Measurements from ENCODE around the gene EDEM1.
"Not testable (repeated sequence)": the region's sequence is repeated elsewhere in the genome, so short reads cannot be mapped to it uniquely, and the experiment has no call there.

The EDEM1 gene

GRCh38 chr3:5153074-5153473 lies 34.4 kb upstream of the EDEM1 start:
- Histone ChIP-seq H3K36me3 (ENCODE audit: insufficient read depth, low read length) (no peaks in the 10 kb centered on the region), H3K9me3 (ENCODE audit: low read length) (no peaks in the 10 kb centered on the region)

GRCh38 chr3:5155241-5155640 lies 32.3 kb upstream of the EDEM1 start:
- no peak overlapping the region for H3K27ac ChIP-seq (ENCODE audit: low read depth, low read length)
- no peaks in the 10 kb centered on the region for H3K4me1 ChIP-seq (ENCODE audit: insufficient read depth, low read length)
- H3K9ac ChIP-seq (ENCODE audit: low read length): no peak overlapping the region
- no peak overlapping the region for H3K4me3 ChIP-seq (ENCODE audit: low read depth in 1 of 2, low read length in 2 of 2)
- H3K27me3 ChIP-seq (ENCODE audit: control insufficient read depth in 1 of 2, insufficient read depth in 2 of 2, low read length in 2 of 2): no peaks in the 10 kb centered on the region
- no peaks in the 10 kb centered on the region for H3K9me3 ChIP-seq (ENCODE audit: low read length)
- H3K36me3 ChIP-seq (ENCODE audit: insufficient read depth, low read length): no peaks in the 10 kb centered on the region

More at GRCh38 chr3:5153074-5153473, 34.4 kb upstream of the EDEM1 start:
- Histone ChIP-seq H3K27ac (ENCODE audit: low read depth, low read length) (no peak overlapping the region), H3K27me3 (ENCODE audit: control insufficient read depth in 1 of 2, insufficient read depth in 2 of 2, low read length in 2 of 2) (no peaks in the 10 kb centered on the region), H3K9ac (ENCODE audit: low read length) (no peak overlapping the region), H3K4me1 (ENCODE audit: insufficient read depth, low read length) (no peaks in the 10 kb centered on the region), H3K4me3 (ENCODE audit: low read depth in 1 of 2, low read length in 2 of 2) (no peak overlapping the region)

DNA sequence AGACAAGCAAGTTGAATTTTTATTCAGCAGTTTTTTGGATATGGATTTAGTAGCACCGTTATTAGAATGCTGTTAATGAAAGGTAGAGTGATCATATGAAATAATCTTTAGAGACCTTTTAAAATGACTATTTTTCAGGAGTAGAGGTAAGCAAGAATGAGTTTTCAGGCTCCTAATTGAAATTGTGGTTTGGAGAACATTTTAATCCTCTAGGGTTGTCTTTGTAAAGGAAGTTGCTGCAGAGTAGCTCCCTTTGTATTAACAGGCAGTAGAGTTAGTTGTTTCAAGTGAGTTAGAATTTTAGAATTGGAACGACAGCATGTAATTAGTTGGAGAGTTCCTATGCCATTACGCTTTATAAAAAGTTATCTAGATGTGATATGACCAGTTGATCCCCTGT lies 27.2 kb upstream of the EDEM1 start:
- Histone ChIP-seq H3K4me1 (ENCODE audit: insufficient read depth, low read length) (peaks cover 17% of the 10 kb centered on the region), H3K9ac (ENCODE audit: low read length) (no peak overlapping the region), H3K27me3 (ENCODE audit: control insufficient read depth in 1 of 2, insufficient read depth in 2 of 2, low read length in 2 of 2) (no peaks in the 10 kb centered on the region), H3K9me3 (ENCODE audit: low read length) (no peaks in the 10 kb centered on the region), H3K4me3 (ENCODE audit: low read depth in 1 of 2, low read length in 2 of 2) (no peak overlapping the region), H3K36me3 (ENCODE audit: insufficient read depth, low read length) (no peaks in the 10 kb centered on the region), H3K27ac (ENCODE audit: low read depth, low read length) (no peak overlapping the region)

DNA sequence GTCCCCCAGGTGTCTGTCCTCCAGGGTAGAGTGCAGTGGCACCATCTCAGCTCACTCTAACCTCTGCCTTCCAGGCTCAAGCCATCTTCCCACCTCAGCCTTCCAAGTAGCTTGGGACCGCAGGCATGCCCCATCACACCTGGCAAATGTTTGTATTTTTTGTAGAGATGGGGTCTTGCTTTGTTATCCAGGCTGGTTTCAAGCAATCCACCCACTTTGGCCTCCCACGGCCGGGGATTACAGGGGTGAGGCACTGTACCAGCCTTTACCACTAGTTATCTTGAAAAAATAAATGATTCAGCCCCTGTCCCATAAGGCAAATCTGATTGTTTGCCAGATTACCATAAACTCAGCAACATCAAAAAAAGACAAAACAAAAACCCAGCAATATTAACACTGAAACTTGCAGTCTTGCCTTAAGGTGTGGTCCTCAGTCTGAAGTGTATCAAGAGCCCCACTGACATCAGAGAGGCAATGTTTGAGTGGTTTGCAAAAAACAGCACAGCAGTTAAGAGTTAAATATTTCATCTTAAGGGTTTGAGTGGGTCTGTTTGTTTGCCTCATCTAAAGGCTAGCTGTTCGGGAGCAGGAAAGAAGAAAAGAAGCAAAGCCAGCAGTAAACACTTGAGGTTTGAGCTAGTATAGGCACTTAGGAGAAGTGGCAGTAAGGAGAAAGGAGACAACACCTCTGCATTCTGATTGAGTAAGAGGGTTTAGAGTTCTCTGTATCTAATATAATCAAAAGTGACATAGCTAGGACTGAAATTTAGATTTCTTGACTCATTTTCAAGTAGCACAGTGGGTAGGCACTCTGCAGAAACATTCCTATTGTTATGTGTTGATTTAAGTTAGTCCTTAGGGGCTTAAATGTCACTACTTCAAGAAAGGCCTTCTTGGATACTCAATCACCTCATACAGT lies 26.3 kb upstream of the EDEM1 start:
- no peaks in the 10 kb centered on the region for H3K36me3 ChIP-seq (ENCODE audit: insufficient read depth, low read length)
- no peaks in the 10 kb centered on the region for H3K9me3 ChIP-seq (ENCODE audit: low read length)
- H3K9ac ChIP-seq (ENCODE audit: low read length): no peak overlapping the region
- no peak overlapping the region for H3K4me3 ChIP-seq (ENCODE audit: low read depth in 1 of 2, low read length in 2 of 2)
- H3K27ac ChIP-seq (ENCODE audit: low read depth, low read length): no peak overlapping the region
- H3K4me1 ChIP-seq (ENCODE audit: insufficient read depth, low read length): peaks cover 17% of the 10 kb centered on the region
- no peaks in the 10 kb centered on the region for H3K27me3 ChIP-seq (ENCODE audit: control insufficient read depth in 1 of 2, insufficient read depth in 2 of 2, low read length in 2 of 2)

GRCh38 chr3:5162102-5162501 lies 25.4 kb upstream of the EDEM1 start:
- H3K27me3 ChIP-seq (ENCODE audit: control insufficient read depth in 1 of 2, insufficient read depth in 2 of 2, low read length in 2 of 2): no peaks in the 10 kb centered on the region
- H3K4me1 ChIP-seq (ENCODE audit: insufficient read depth, low read length): peaks cover 17% of the 10 kb centered on the region
- no peak overlapping the region for H3K27ac ChIP-seq (ENCODE audit: low read depth, low read length)

GRCh38 chr3:5165698-5166097 lies 21.8 kb upstream of the EDEM1 start:
- no peaks in the 10 kb centered on the region for H3K27me3 ChIP-seq (ENCODE audit: control insufficient read depth in 1 of 2, insufficient read depth in 2 of 2, low read length in 2 of 2)
- no peaks in the 10 kb centered on the region for H3K9me3 ChIP-seq (ENCODE audit: low read length)
- H3K36me3 ChIP-seq (ENCODE audit: insufficient read depth, low read length): no peaks in the 10 kb centered on the region
- no peak overlapping the region for H3K27ac ChIP-seq (ENCODE audit: low read depth, low read length)
- H3K4me1 ChIP-seq (ENCODE audit: insufficient read depth, low read length): peaks cover 20% of the 10 kb centered on the region
- H3K9ac ChIP-seq (ENCODE audit: low read length): no peak overlapping the region
- no peak overlapping the region for H3K4me3 ChIP-seq (ENCODE audit: low read depth in 1 of 2, low read length in 2 of 2)

More at GRCh38 chr3:5162102-5162501, 25.4 kb upstream of the EDEM1 start:
- H3K9me3 ChIP-seq (ENCODE audit: low read length): no peaks in the 10 kb centered on the region
- no peaks in the 10 kb centered on the region for H3K36me3 ChIP-seq (ENCODE audit: insufficient read depth, low read length)
- no peak overlapping the region for H3K4me3 ChIP-seq (ENCODE audit: low read depth in 1 of 2, low read length in 2 of 2)
- no peak overlapping the region for H3K9ac ChIP-seq (ENCODE audit: low read length)

GRCh38 chr3:5166846-5167245 lies 20.7 kb upstream of the EDEM1 start:
- Histone ChIP-seq H3K27ac (ENCODE audit: low read depth, low read length) (no peak overlapping the region), H3K4me1 (ENCODE audit: insufficient read depth, low read length) (peaks cover 8% of the 10 kb centered on the region), H3K9me3 (ENCODE audit: low read length) (no peaks in the 10 kb centered on the region), H3K36me3 (ENCODE audit: insufficient read depth, low read length) (peaks cover 8% of the 10 kb centered on the region), H3K27me3 (ENCODE audit: control insufficient read depth in 1 of 2, insufficient read depth in 2 of 2, low read length in 2 of 2) (no peaks in the 10 kb centered on the region), H3K9ac (ENCODE audit: low read length) (no peak overlapping the region), H3K4me3 (ENCODE audit: low read depth in 1 of 2, low read length in 2 of 2) (no peak overlapping the region)

DNA sequence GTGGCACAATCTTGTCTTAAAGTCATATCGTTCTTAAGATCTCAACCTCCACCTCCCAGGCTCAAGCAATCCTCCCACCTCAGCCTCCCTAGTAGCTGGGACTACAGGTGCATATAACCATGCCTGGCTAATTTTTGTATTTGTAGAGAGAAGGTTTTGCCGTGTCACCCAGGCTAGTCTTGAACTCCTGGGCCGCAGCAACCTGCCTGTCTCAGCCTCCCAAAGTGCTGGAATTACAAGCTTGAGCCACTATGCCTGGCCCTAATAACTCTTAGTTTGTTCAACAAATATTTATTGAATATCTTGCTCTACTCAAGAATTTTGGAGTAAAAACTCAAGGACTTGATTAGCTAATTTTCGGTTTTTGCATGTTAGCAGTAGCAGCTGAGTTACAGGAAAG lies 19.4 kb upstream of the EDEM1 start:
- Histone ChIP-seq H3K9me3 (ENCODE audit: low read length) (no peaks in the 10 kb centered on the region), H3K27ac (ENCODE audit: low read depth, low read length) (no peak overlapping the region), H3K9ac (ENCODE audit: low read length) (no peak overlapping the region), H3K4me3 (ENCODE audit: low read depth in 1 of 2, low read length in 2 of 2) (no peak overlapping the region), H3K27me3 (ENCODE audit: control insufficient read depth in 1 of 2, insufficient read depth in 2 of 2, low read length in 2 of 2) (no peaks in the 10 kb centered on the region), H3K4me1 (ENCODE audit: insufficient read depth, low read length) (peaks cover 4% of the 10 kb centered on the region), H3K36me3 (ENCODE audit: insufficient read depth, low read length) (peaks cover 17% of the 10 kb centered on the region)

- Histone ChIP-seq H3K9ac (ENCODE audit: low read length) (no peak overlapping the region), H3K4me1 (ENCODE audit: insufficient read depth, low read length) (peaks cover 4% of the 10 kb centered on the region), H3K36me3 (ENCODE audit: insufficient read depth, low read length) (peaks cover 25% of the 10 kb centered on the region)
Measured at GRCh38 chr3:5169807-5170206, 17.7 kb upstream of the EDEM1 start.

GRCh38 chr3:5170975-5171374 lies 16.5 kb upstream of the EDEM1 start:
- no peaks in the 10 kb centered on the region for H3K9me3 ChIP-seq (ENCODE audit: low read length)
- no peak overlapping the region for H3K9ac ChIP-seq (ENCODE audit: low read length)
- peaks cover 35% of the 10 kb centered on the region for H3K36me3 ChIP-seq (ENCODE audit: insufficient read depth, low read length)
- no peak overlapping the region for H3K27ac ChIP-seq (ENCODE audit: low read depth, low read length)
- no peak overlapping the region for H3K4me3 ChIP-seq (ENCODE audit: low read depth in 1 of 2, low read length in 2 of 2)
- peaks cover 4% of the 10 kb centered on the region for H3K4me1 ChIP-seq (ENCODE audit: insufficient read depth, low read length)
- H3K27me3 ChIP-seq (ENCODE audit: control insufficient read depth in 1 of 2, insufficient read depth in 2 of 2, low read length in 2 of 2): no peaks in the 10 kb centered on the region

More at GRCh38 chr3:5169807-5170206, 17.7 kb upstream of the EDEM1 start:
- no peaks in the 10 kb centered on the region for H3K9me3 ChIP-seq (ENCODE audit: low read length)
- no peak overlapping the region for H3K27ac ChIP-seq (ENCODE audit: low read depth, low read length)
- H3K27me3 ChIP-seq (ENCODE audit: control insufficient read depth in 1 of 2, insufficient read depth in 2 of 2, low read length in 2 of 2): no peaks in the 10 kb centered on the region
- H3K4me3 ChIP-seq (ENCODE audit: low read depth in 1 of 2, low read length in 2 of 2): no peak overlapping the region

- no peak overlapping the region for H3K9ac ChIP-seq (ENCODE audit: low read length)
- no peak overlapping the region for H3K4me3 ChIP-seq (ENCODE audit: low read depth in 1 of 2, low read length in 2 of 2)
- H3K36me3 ChIP-seq (ENCODE audit: insufficient read depth, low read length): peaks cover 45% of the 10 kb centered on the region
- no peaks in the 10 kb centered on the region for H3K9me3 ChIP-seq (ENCODE audit: low read length)
- no peaks in the 10 kb centered on the region for H3K27me3 ChIP-seq (ENCODE audit: control insufficient read depth in 1 of 2, insufficient read depth in 2 of 2, low read length in 2 of 2)
- H3K27ac ChIP-seq (ENCODE audit: low read depth, low read length): no peak overlapping the region
- peaks cover 4% of the 10 kb centered on the region for H3K4me1 ChIP-seq (ENCODE audit: insufficient read depth, low read length)
Measured at GRCh38 chr3:5172018-5172417, 15.5 kb upstream of the EDEM1 start.

GRCh38 chr3:5179036-5179435 lies 8.5 kb upstream of the EDEM1 start:
- H3K4me3 ChIP-seq (ENCODE audit: low read depth in 1 of 2, low read length in 2 of 2); H3K27me3 ChIP-seq (ENCODE audit: control insufficient read depth in 1 of 2, insufficient read depth in 2 of 2, low read length in 2 of 2); H3K4me1 ChIP-seq (ENCODE audit: insufficient read depth, low read length); H3K27ac ChIP-seq (ENCODE audit: low read depth, low read length); H3K9ac ChIP-seq (ENCODE audit: low read length); H3K9me3 ChIP-seq (ENCODE audit: low read length): not testable (repeated sequence)
- peaks cover 62% of the 10 kb centered on the region for H3K36me3 ChIP-seq (ENCODE audit: insufficient read depth, low read length)

Measured in muscle layer of colon (tissue), 2 donors.